ENCODE data around the gene GALC. TPM values are rescaled to one million over a fixed set of nuclear protein-coding genes. Genes with fewer than 3 reads are reported as not detected.

Gene GALC
- polyA plus RNA-seq (2013, experiment 1 of 2) = 8.0 TPM
- polyA plus RNA-seq (2013, experiment 2 of 2) = 8.2 TPM

DNA sequence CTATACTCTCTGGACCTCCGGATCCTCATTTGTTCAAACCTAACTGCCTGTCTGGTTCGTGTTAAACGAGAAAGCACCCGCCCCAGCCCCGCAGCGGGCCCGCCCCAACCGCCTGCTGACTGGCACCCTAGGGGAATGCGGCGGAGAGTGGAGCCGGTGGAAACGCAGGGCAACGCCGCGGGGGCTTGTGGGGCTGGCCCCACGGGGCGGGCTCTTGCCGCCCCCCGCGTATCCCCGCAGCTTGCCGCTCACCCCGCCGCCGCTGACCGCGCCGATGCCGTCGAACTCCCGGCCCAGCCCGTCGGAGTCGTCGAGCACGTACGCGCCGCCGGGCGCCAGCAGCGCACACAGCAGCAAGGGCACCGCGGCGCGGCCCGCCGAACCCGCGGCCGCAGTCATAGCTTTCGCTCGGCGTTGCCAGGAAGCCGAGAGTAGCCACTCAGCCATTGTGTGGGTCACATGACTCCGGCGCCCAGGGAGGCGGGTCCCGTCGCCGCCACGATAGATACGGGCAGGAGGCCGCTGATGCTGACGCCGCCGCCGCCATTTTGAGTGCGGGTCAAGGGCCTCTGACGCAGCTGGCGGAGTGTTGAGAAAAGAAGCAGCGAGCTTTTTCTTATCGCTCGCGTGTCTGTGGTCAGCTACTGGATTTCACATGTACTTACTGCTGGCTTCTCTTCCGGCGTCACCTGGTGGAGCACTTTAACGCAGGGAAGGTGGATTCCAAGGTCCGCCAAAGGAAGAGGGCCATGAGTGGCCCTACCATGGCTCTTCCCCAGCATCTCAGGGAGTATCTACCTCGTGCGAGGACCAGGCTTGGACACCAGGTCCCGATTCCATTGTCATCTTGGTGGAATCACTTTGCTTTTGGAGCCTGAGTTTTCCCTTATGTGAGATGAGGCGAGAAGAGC, at the start of gene GALC:
GALC (minus strand) TSS at position 465 of the 911 bp plus-strand sequence; CDS start at position 447, 18 bp downstream.
- Histone ChIP-seq H3K27ac (ENCODE audit: low read depth, low read length) (peak within 1 kb of the TSS; percentile 68), H3K4me2 (ENCODE audit: low read length) (peak within 1 kb of the TSS; percentile 52), H2AK5ac (ENCODE audit: low read length) (no peak within 1 kb of the TSS), H3K23ac (ENCODE audit: low read length) (no peak within 1 kb of the TSS), H3K79me2 (ENCODE audit: control insufficient read depth, insufficient read depth, low read length) (no peaks in the 10 kb centered on the region), H3K56ac (ENCODE audit: low read length) (peak within 1 kb of the TSS; percentile 93), H3K27me3 (ENCODE audit: insufficient read depth, low read length, poor library complexity) (no peaks in the 10 kb centered on the region), H4K5ac (ENCODE audit: low read length) (peak within 1 kb of the TSS; percentile 68), H3K79me1 (ENCODE audit: low read length) (no peaks in the 10 kb centered on the region), H4K8ac (ENCODE audit: low read depth, low read length) (no peak within 1 kb of the TSS), H3K36me3 (ENCODE audit: control insufficient read depth, insufficient read depth, low read length) (no peaks in the 10 kb centered on the region), H3K18ac (ENCODE audit: low read length) (peak within 1 kb of the TSS; percentile 42), H3K4ac (ENCODE audit: low read depth, low read length) (peak within 1 kb of the TSS; percentile 92), H2BK15ac (replicated peaks; ENCODE audit: low read depth) (no peak within 1 kb of the TSS), H3K9ac (ENCODE audit: low read length) (peak within 1 kb of the TSS; percentile 71), H2BK120ac (ENCODE audit: low read depth, low read length) (no peak within 1 kb of the TSS), H3K4me3 (ENCODE audit: low read length) (peak within 1 kb of the TSS; percentile 65), H2BK5ac (ENCODE audit: low read length) (peak within 1 kb of the TSS; percentile 12), H3K4me1 (ENCODE audit: control insufficient read depth, low read depth, low read length) (peaks cover 2% of the 10 kb centered on the region)
- peak; percentile 96 for DNase-seq
- WGBS (ENCODE audit: extremely low coverage, insufficient coverage, low lambda C conversion rate) = no CpG with 5 or more reads among the region's 83 CpGs

DNA sequence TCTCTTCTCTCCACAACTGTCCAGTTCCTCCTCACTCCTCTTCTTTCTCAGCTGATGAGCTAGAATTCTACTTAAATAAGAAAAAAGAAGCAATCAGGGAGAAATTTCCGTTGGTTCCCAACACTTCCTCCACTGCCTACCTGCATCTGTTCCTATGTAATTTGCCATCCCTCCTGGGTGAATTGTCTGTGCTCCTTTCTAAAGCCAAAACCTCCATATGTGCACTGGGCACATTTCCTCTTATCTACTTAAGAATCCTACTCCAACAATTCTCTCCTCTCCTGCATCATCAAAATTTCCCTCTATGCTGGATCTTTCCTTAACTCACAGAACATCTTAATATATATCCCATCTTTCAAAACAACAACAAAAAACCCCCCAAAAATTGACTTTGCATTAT, 47.2 kb upstream of the GALC start:
- Histone ChIP-seq H3K4me1 (ENCODE audit: control insufficient read depth, low read depth, low read length) (peaks cover 3% of the 10 kb centered on the region), H3K4me3 (ENCODE audit: low read length) (no peak overlapping the region), H3K23ac (ENCODE audit: low read length) (no peak overlapping the region), H3K4me2 (ENCODE audit: low read length) (no peak overlapping the region), H3K9ac (ENCODE audit: low read length) (no peak overlapping the region), H3K56ac (ENCODE audit: low read length) (no peak overlapping the region), H3K36me3 (ENCODE audit: control insufficient read depth, insufficient read depth, low read length) (no peaks in the 10 kb centered on the region), H2BK15ac (replicated peaks; ENCODE audit: low read depth) (no peak overlapping the region), H2AK5ac (ENCODE audit: low read length) (no peak overlapping the region), H3K27ac (ENCODE audit: low read depth, low read length) (no peak overlapping the region), H3K79me2 (ENCODE audit: control insufficient read depth, insufficient read depth, low read length) (no peaks in the 10 kb centered on the region), H2BK120ac (ENCODE audit: low read depth, low read length) (no peak overlapping the region), H4K8ac (ENCODE audit: low read depth, low read length) (no peak overlapping the region), H3K79me1 (ENCODE audit: low read length) (no peaks in the 10 kb centered on the region), H4K5ac (ENCODE audit: low read length) (no peak overlapping the region), H3K27me3 (ENCODE audit: insufficient read depth, low read length, poor library complexity) (no peaks in the 10 kb centered on the region), H2BK5ac (ENCODE audit: low read length) (no peak overlapping the region), H3K18ac (ENCODE audit: low read length) (no peak overlapping the region), H3K4ac (ENCODE audit: low read depth, low read length) (no peak overlapping the region)
- no CpG with 5 or more reads among the region's 1 CpG for WGBS (ENCODE audit: extremely low coverage, insufficient coverage, low lambda C conversion rate)
- DNase-seq = no peak

DNA sequence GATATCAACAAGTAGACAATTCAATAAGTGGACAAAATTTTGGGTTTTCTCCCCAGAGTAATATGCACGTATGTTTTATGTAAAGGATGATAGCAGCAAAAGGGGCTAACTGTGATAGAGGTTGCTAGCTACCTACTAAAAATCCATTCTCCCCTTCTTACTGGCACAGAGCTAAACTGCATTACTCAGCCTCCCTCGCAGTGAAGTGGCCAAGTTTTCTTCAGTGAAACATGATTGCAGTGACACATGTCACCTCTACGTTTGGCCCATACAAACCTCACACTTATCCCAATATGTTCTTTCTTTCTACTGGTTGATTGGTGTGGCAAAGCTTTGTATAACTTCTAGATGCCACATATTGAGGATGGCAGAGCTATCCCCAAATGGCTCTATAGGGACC, 46.2 kb upstream of the GALC start:
- Histone ChIP-seq H3K36me3 (ENCODE audit: control insufficient read depth, insufficient read depth, low read length) (no peaks in the 10 kb centered on the region), H3K56ac (ENCODE audit: low read length) (no peak overlapping the region), H2BK15ac (replicated peaks; ENCODE audit: low read depth) (no peak overlapping the region), H2BK120ac (ENCODE audit: low read depth, low read length) (no peak overlapping the region), H4K8ac (ENCODE audit: low read depth, low read length) (no peak overlapping the region), H3K4me1 (ENCODE audit: control insufficient read depth, low read depth, low read length) (peaks cover 3% of the 10 kb centered on the region), H3K4ac (ENCODE audit: low read depth, low read length) (no peak overlapping the region), H3K27me3 (ENCODE audit: insufficient read depth, low read length, poor library complexity) (no peaks in the 10 kb centered on the region), H2AK5ac (ENCODE audit: low read length) (no peak overlapping the region), H3K79me2 (ENCODE audit: control insufficient read depth, insufficient read depth, low read length) (no peaks in the 10 kb centered on the region), H3K79me1 (ENCODE audit: low read length) (no peaks in the 10 kb centered on the region), H2BK5ac (ENCODE audit: low read length) (no peak overlapping the region), H3K4me3 (ENCODE audit: low read length) (no peak overlapping the region), H3K9ac (ENCODE audit: low read length) (no peak overlapping the region), H3K4me2 (ENCODE audit: low read length) (no peak overlapping the region), H4K5ac (ENCODE audit: low read length) (no peak overlapping the region), H3K18ac (ENCODE audit: low read length) (no peak overlapping the region), H3K27ac (ENCODE audit: low read depth, low read length) (no peak overlapping the region), H3K23ac (ENCODE audit: low read length) (no peak overlapping the region)
- no peak for DNase-seq
- no CpG with 5 or more reads among the region's 3 CpGs for WGBS (ENCODE audit: extremely low coverage, insufficient coverage, low lambda C conversion rate)

- no peaks in the 10 kb centered on the region for H3K79me2 ChIP-seq (ENCODE audit: control insufficient read depth, insufficient read depth, low read length)
- H3K4me2 ChIP-seq (ENCODE audit: low read length) = no peak overlapping the region
- no peak overlapping the region for H3K18ac ChIP-seq (ENCODE audit: low read length)
- H3K23ac ChIP-seq (ENCODE audit: low read length) = no peak overlapping the region
- H3K4me3 ChIP-seq (ENCODE audit: low read length) = no peak overlapping the region
- no peak overlapping the region for H2BK15ac ChIP-seq (replicated peaks; ENCODE audit: low read depth)
- no peak overlapping the region for H3K9ac ChIP-seq (ENCODE audit: low read length)
- no peaks in the 10 kb centered on the region for H3K79me1 ChIP-seq (ENCODE audit: low read length)
- no peak overlapping the region for H4K8ac ChIP-seq (ENCODE audit: low read depth, low read length)
- H3K36me3 ChIP-seq (ENCODE audit: control insufficient read depth, insufficient read depth, low read length) = no peaks in the 10 kb centered on the region
- peak; percentile 71 for DNase-seq
- no CpG with 5 or more reads among the region's 1 CpG for WGBS (ENCODE audit: extremely low coverage, insufficient coverage, low lambda C conversion rate)
- no peak overlapping the region for H3K56ac ChIP-seq (ENCODE audit: low read length)
- H3K4ac ChIP-seq (ENCODE audit: low read depth, low read length) = no peak overlapping the region
- H3K4me1 ChIP-seq (ENCODE audit: control insufficient read depth, low read depth, low read length) = peaks cover 3% of the 10 kb centered on the region
- H3K27ac ChIP-seq (ENCODE audit: low read depth, low read length) = no peak overlapping the region
- no peak overlapping the region for H2BK120ac ChIP-seq (ENCODE audit: low read depth, low read length)
- no peak overlapping the region for H4K5ac ChIP-seq (ENCODE audit: low read length)
- H2BK5ac ChIP-seq (ENCODE audit: low read length) = no peak overlapping the region
- H2AK5ac ChIP-seq (ENCODE audit: low read length) = no peak overlapping the region
- H3K27me3 ChIP-seq (ENCODE audit: insufficient read depth, low read length, poor library complexity) = no peaks in the 10 kb centered on the region
Measured at GRCh38 chr14:88037325-88037724, 44.3 kb upstream of the GALC start.

GRCh38 chr14:88036422-88036821, 43.4 kb upstream of the GALC start:
- DNase-seq = peak; percentile 65
- H2BK120ac ChIP-seq (ENCODE audit: low read depth, low read length) = no peak overlapping the region
- no peaks in the 10 kb centered on the region for H3K36me3 ChIP-seq (ENCODE audit: control insufficient read depth, insufficient read depth, low read length)
- H3K23ac ChIP-seq (ENCODE audit: low read length) = no peak overlapping the region
- H3K79me2 ChIP-seq (ENCODE audit: control insufficient read depth, insufficient read depth, low read length) = no peaks in the 10 kb centered on the region
- H4K8ac ChIP-seq (ENCODE audit: low read depth, low read length) = no peak overlapping the region
- H3K79me1 ChIP-seq (ENCODE audit: low read length) = no peaks in the 10 kb centered on the region
- H3K56ac ChIP-seq (ENCODE audit: low read length) = no peak overlapping the region
- no peak overlapping the region for H3K9ac ChIP-seq (ENCODE audit: low read length)
- peaks cover 3% of the 10 kb centered on the region for H3K4me1 ChIP-seq (ENCODE audit: control insufficient read depth, low read depth, low read length)
- no CpG with 5 or more reads among the region's 2 CpGs for WGBS (ENCODE audit: extremely low coverage, insufficient coverage, low lambda C conversion rate)
- peak overlapping the region; percentile 18 for H2AK5ac ChIP-seq (ENCODE audit: low read length)
- H2BK5ac ChIP-seq (ENCODE audit: low read length) = no peak overlapping the region
- H3K4me3 ChIP-seq (ENCODE audit: low read length) = no peak overlapping the region
- H3K27ac ChIP-seq (ENCODE audit: low read depth, low read length) = no peak overlapping the region
- H3K4me2 ChIP-seq (ENCODE audit: low read length) = no peak overlapping the region
- H4K5ac ChIP-seq (ENCODE audit: low read length) = no peak overlapping the region
- H3K4ac ChIP-seq (ENCODE audit: low read depth, low read length) = no peak overlapping the region
- H3K18ac ChIP-seq (ENCODE audit: low read length) = no peak overlapping the region
- H2BK15ac ChIP-seq (replicated peaks; ENCODE audit: low read depth) = no peak overlapping the region
- H3K27me3 ChIP-seq (ENCODE audit: insufficient read depth, low read length, poor library complexity) = no peaks in the 10 kb centered on the region

Data from mesendoderm (in vitro differentiated cells).